SKM-1 treated with dmso at 0.1 percent for 144 hours (cell line): ENCODE data around the gene EDA2R.

Experiments used
- DNase-seq: peaks from one replicate; lab custom pipeline; 2025; ENCODE audit not compliant: unreplicated experiment; lab: John Stamatoyannopoulos, UW

EDA2R gene, protein sequence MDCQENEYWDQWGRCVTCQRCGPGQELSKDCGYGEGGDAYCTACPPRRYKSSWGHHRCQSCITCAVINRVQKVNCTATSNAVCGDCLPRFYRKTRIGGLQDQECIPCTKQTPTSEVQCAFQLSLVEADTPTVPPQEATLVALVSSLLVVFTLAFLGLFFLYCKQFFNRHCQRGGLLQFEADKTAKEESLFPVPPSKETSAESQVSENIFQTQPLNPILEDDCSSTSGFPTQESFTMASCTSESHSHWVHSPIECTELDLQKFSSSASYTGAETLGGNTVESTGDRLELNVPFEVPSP

DNA sequence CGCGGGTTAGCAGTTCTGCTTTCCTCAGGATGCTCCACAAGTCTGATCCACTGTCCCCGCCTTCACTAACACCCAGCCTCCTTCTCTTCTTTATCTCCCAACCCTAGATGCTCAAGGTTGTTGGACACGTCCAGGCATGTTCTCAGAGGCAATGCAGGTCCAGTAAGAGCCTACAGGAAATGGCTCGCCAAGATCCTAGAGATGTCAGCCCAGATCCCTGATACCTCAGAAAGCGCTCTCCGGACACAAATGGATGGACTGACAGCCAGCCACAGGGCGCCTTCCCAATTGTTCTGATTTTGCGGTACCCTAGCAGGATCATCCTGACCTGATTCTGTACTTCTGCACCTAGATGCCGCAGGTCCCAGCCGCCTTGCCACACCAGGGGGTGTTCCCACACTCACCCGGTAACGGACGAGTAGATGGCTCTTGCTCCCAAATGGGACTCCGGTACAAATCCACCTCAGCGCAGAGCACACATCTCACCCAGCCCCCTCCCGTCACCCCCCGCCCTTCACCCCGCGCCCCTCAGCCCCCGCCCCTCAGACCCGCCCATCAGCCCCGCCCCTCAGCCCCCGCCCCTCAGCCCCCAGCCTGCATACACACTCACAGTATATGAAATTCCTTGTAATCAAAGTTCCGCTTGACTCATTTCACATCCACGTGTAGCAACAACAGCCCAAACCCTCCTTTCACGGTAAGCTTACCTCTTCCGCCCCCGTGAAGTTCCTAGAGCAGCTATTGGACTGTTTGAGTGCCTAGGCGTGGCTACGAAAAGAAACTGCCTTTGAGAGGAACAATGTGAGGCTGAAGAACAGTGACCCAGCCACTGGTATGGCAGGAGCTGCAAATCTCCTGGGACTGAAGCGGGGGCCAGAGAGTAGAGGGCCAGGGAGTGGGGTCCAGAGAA lies at the start of gene EDA2R:
TSS of gene EDA2R (minus strand) at position 488 of the 910 bp plus-strand sequence. CDS start 23,058 bp downstream, outside the sequence.
- DNase-seq, result no peak

- DNase-seq, result no peak
These were observed 45.3 kb upstream of the EDA2R start for GRCh38 chrX:66684196-66684595.

DNA sequence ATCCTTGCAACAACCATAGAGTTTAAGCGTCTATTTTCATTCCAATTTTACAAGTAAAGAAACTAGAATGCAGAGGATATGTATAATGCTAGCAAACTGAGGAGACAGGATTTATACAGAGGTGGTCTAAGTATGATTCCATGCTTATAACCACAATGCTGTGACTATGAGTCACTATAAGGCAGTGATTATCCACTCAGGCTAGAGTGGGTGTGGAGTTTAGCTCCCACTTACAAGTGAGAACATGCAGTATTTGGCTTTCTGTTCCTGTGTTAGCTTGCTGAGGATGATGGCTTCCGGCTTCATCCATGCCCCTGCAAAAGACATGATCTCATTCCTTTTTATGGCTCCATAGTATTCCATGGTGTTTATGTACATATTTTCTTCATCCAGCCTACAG lies 41.6 kb upstream of the EDA2R start:
- no peak for DNase-seq

- no peak for DNase-seq
These were observed 38.6 kb upstream of the EDA2R start for GRCh38 chrX:66677430-66677829.

- DNase-seq, result no peak
These were observed 38.1 kb upstream of the EDA2R start for GRCh38 chrX:66676990-66677389.

GRCh38 chrX:66676413-66676812 lies 37.5 kb upstream of the EDA2R start:
- no peak for DNase-seq

GRCh38 chrX:66675541-66675940 lies 36.7 kb upstream of the EDA2R start:
- no peak for DNase-seq

DNA sequence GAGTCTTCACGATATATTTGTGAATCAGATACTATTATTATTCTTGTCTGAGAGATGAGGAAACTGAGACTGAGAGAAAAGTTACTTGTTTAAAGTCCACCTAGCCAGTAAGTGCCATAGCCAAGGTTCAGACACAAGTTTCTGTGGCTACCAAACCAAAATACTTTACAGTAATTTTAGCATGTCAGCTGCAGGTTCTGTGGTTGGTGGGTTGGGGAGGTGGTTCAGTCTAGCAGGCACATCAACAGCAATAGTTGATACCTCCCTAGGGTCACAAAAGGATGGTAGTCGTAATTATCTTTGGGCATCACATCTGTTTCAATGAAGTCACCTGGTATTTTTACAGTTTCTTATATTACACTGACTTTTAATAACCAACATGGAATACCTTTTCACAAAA lies 35.6 kb upstream of the EDA2R start:
- no peak for DNase-seq

DNA sequence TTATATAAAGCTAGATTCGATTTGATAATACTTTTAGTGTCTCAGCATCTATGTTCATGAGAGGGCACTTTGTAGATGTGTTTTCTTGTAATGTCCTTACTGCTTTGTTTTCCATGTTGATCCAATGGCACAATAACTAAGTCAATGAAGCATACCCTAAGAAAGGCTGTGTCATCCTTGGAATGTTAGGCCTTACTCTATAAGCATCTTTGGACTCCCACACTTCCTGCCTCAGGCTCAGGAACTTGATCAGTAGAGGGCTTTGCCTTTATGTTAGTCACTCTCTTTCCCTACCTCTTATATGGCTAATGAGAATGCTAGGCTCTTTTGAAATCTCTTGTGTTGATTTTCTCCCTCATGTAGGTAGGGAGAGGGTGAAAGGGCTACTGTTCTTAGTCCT lies 33.2 kb upstream of the EDA2R start:
- DNase-seq, result no peak

DNA sequence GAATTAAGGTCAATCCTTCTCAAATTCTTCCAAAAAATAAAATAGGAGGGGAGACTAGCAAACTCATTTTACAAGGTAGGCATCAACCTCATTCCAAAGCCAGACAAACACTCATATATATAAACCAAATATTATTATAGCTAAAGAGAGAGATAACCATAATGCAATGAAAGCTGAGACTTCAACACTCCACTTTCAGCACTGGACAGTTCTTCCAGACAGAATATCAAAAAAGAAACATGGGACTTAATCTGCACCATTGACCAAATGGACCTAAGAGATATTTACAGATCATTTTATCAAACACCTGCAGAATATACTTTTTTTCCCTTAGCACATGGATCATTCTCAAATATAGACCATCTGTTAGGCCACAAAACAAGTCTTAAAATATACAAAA lies 15.5 kb upstream of the EDA2R start:
- no peak for DNase-seq

DNA sequence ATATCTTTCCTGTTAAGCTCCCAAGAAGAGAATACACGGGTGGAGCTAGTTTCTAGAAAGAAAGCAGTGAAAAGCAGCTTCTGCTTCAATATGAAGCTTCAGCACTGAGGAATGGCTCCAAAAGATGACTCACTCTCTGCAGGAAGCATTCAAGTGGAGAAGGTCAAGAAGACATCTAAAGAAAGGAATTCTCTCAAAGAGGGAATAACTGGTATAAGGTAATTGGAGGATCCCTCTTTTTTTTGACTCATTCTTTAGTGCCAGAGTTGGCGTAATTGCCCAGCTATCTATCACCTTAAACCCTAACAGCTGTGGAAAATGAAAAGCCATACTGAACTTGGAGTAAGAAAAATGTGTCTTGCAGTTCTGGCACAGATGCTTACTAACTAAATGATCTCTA lies 3.5 kb downstream of the EDA2R start:
- DNase-seq, result no peak

GRCh38 chrX:66634272-66634671 lies 4.6 kb downstream of the EDA2R start:
- DNase-seq, result no peak

GRCh38 chrX:66633541-66633940 lies 5.3 kb downstream of the EDA2R start:
- DNase-seq, result no peak

DNA sequence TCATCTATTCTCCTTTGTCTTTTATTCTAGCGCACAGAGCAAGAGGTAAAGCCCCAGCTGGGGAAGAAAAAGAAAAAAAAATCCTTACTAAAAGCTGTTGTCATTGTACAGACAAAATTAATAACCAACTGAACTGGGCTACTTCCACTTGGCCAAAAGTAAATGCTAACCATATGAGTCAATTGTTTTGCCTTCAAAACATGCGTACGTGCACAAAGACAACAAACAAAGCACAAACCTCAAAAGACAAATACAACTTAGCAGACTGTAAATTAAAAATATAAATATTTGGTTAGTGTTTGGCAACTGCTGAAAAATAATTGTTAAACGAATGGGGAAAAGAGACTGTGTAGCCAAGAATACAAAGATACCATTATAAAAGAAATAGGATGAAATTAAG lies 5.9 kb downstream of the EDA2R start:
- no peak for DNase-seq

DNA sequence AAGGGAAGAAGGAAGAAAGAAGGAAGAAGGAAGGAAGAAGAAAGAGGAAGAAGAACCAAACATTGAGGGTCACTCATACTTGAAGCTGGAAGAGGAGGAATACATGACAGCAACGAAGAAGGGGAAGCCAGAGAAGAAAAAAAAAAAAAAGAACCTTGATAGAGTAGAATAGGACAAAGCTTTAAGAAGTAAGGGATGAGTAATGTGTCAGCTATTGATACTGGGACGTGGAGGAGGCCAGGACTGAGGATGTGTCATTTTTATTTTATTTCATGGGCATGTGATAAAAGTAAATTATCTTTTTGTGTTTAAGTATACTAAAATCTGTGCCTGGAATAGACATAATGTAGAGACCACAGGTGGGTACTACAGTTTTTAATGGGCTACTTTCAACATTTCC lies 6.4 kb downstream of the EDA2R start:
- DNase-seq, result no peak

DNA sequence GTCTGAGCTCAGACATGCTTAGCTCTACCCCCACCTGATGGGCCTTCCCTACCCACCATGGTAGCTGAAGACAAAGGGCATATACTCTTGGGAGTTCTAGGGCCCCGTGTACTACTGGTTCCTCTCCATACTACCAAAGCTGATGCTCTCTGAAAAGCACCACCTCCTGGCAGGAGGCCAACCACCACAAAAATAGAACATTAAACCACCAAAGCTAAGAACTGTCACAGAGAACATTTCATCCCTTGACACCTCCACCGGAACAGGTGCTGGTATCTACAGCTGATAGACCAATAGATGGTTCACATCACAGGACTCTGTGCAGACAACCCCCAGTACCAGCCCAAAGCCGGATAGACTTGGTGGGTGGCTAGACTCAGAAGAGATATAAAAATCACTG lies 13.4 kb downstream of the EDA2R start:
- DNase-seq, result no peak

GRCh38 chrX:66622209-66622608 lies 16.7 kb downstream of the EDA2R start:
- no peak for DNase-seq

- DNase-seq, result no peak
These were observed 21.9 kb downstream of the EDA2R start for GRCh38 chrX:66616944-66617343.

DNA sequence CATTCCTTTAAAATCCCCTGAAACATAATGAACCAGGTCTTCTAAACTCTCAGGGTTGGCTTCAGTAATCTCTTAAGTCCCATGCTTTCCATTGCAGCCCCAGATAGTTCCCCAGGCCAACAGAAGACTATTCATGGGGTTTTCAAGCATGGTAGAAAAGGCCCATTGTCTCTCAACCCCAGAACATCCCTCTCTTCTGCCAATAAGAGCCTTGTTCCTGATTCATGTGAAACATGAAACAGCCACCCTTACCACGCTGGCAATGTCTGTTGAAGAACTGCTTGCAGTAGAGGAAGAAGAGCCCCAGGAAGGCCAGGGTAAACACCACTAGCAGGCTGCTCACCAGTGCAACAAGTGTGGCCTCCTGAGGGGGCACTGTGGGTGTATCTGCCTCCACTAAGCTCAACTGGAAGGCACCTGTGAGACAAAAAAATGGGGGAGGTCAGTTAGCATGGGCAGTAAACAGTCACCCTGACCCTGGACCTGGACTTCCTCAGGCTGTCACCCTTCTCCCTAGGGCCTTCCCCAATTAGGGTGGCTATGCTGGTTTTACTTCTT lies 36.4 kb downstream of the EDA2R start:
- no peak for DNase-seq

- no peak for DNase-seq
These were observed 37.4 kb downstream of the EDA2R start for GRCh38 chrX:66601522-66601921.

DNA sequence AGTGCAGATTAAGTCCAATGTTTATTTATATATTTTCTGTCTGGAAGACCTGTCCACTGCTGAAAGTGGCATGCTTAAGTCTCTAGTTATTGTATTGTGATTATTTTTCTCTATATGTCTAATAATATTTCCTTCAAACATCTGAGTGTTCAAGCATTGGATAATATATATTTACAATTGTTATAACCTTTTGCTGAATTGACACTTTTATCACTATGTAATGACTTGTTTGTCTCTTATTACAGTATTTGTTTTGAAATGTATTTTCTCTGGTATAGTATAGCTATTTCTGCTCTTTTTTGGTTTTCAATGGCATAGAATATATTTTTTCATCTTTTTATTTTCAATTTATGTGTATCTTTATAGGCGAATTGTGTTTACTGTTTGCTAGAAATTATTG lies 59.7 kb downstream of the EDA2R start:
- DNase-seq, result no peak

DNA sequence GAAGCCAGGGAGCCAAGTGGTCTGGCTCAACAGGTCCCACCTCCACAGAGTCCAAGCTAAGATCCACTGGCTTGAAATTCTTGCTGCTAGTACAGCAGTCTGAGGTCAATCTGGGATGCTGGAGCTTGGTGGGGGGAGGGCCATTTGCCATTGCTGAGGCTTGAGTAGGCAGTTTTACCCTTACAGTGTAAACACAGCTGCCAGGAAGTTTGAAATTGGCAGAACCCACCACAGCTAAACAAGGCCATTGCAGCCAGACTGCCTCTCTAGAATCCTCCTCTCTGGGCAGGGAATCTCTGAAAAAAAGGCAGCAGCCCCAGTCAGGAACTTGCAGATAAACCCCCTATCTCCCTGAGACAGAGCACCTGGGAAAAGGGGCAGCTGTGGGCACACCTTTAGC lies 84.9 kb downstream of the EDA2R start:
- DNase-seq, result no peak
